Panc1 (cell line): ENCODE results near the gene CAMKMT.

ENCODE experiments used
- POLR2AphosphoS5 ChIP-seq: IDR thresholded peaks from 2 replicates; pipeline ENCODE4 v1.6.1; 2012; ENCODE audit warnings: mild to moderate bottlenecking, low read depth, low read length, moderate library complexity
- SIN3A ChIP-seq: IDR thresholded peaks from 2 replicates; pipeline ENCODE4 v1.6.1; 2012; ENCODE audit warnings: low read depth, mild to moderate bottlenecking, low read length, moderate library complexity, borderline replicate concordance; ENCODE audit not compliant: insufficient read depth
- TCF7L2 ChIP-seq: IDR thresholded peaks from 2 replicates; pipeline ENCODE4 v1.6.1; 2011; ENCODE audit warnings: mild to moderate bottlenecking, low read depth, low read length, inconsistent platforms
- TF ChIP-seq, protein P1 (sequence below): fragments of 450-650 bp; IDR thresholded peaks from 2 replicates; pipeline ENCODE4 v1.5.1; 2017; ENCODE audit warnings: mild to moderate bottlenecking
- TF ChIP-seq, protein P2 (sequence below), 2 experiments: IDR thresholded peaks; 2 replicates each; pipeline ENCODE4 v1.6.1; 2011 to 2012; ENCODE audit warnings: low read depth in 2 of 2, control low read depth in 1 of 2, low read length in 1 of 2, mild to moderate bottlenecking in 1 of 2, moderate library complexity in 1 of 2; ENCODE audit not compliant: insufficient read depth in 1 of 2

DNA sequence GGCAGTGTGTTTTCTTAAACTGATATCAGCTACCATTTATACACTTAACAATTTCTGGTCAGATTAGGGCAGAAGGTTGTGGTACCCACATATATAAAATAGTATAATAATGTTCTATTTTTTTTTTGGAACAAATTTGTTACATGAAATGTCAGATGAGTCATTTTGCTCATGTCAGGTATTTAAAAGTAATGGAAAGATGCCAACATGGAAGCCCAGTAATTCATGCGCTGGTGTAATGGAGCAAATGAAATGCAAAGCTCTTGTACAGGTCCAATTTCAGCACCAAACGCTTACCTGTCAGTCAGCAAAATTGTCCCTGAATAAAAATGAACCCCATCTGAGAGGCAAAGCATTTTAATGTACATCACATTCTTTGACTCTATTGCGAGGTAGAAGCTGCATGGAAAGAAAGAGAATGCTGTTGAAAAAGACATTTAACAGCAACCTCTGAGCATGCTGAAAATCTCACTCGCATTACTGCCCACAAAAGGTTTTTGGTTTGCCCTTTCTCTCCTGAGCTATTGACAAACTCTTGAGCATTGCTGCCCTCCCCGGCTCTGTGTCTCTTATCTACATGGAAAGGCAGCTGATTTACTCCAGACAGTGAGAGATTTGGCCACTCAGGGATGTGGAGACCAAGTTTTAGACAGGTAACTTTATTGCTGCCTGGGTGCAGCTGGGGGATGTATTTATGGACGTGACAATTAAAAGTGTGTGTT, 217.5 kb downstream of the CAMKMT start:
- TF ChIP-seq, protein P1, sequence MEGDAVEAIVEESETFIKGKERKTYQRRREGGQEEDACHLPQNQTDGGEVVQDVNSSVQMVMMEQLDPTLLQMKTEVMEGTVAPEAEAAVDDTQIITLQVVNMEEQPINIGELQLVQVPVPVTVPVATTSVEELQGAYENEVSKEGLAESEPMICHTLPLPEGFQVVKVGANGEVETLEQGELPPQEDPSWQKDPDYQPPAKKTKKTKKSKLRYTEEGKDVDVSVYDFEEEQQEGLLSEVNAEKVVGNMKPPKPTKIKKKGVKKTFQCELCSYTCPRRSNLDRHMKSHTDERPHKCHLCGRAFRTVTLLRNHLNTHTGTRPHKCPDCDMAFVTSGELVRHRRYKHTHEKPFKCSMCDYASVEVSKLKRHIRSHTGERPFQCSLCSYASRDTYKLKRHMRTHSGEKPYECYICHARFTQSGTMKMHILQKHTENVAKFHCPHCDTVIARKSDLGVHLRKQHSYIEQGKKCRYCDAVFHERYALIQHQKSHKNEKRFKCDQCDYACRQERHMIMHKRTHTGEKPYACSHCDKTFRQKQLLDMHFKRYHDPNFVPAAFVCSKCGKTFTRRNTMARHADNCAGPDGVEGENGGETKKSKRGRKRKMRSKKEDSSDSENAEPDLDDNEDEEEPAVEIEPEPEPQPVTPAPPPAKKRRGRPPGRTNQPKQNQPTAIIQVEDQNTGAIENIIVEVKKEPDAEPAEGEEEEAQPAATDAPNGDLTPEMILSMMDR = no peak
- no peak for TF ChIP-seq POLR2AphosphoS5
- no peak for TF ChIP-seq SIN3A
- TF ChIP-seq, protein P2, sequence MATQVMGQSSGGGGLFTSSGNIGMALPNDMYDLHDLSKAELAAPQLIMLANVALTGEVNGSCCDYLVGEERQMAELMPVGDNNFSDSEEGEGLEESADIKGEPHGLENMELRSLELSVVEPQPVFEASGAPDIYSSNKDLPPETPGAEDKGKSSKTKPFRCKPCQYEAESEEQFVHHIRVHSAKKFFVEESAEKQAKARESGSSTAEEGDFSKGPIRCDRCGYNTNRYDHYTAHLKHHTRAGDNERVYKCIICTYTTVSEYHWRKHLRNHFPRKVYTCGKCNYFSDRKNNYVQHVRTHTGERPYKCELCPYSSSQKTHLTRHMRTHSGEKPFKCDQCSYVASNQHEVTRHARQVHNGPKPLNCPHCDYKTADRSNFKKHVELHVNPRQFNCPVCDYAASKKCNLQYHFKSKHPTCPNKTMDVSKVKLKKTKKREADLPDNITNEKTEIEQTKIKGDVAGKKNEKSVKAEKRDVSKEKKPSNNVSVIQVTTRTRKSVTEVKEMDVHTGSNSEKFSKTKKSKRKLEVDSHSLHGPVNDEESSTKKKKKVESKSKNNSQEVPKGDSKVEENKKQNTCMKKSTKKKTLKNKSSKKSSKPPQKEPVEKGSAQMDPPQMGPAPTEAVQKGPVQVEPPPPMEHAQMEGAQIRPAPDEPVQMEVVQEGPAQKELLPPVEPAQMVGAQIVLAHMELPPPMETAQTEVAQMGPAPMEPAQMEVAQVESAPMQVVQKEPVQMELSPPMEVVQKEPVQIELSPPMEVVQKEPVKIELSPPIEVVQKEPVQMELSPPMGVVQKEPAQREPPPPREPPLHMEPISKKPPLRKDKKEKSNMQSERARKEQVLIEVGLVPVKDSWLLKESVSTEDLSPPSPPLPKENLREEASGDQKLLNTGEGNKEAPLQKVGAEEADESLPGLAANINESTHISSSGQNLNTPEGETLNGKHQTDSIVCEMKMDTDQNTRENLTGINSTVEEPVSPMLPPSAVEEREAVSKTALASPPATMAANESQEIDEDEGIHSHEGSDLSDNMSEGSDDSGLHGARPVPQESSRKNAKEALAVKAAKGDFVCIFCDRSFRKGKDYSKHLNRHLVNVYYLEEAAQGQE (IDR thresholded peaks at IDR 0.05; ENCODE audit: insufficient read depth in 1 of 2, low read depth in 2 of 2, low read length in 1 of 2) = no peak
- no peak for TF ChIP-seq TCF7L2
